HG02571 (cell line): ENCODE data around the gene KLK12.

Experiments
- ATAC-seq: cut with Tn5 transposase; IDR thresholded peaks from one replicate; pipeline ENCODE4 v1.9.1; 2021; ENCODE audit warnings: mild to moderate bottlenecking, moderate library complexity; ENCODE audit not compliant: unreplicated experiment

KLK12 gene

DNA sequence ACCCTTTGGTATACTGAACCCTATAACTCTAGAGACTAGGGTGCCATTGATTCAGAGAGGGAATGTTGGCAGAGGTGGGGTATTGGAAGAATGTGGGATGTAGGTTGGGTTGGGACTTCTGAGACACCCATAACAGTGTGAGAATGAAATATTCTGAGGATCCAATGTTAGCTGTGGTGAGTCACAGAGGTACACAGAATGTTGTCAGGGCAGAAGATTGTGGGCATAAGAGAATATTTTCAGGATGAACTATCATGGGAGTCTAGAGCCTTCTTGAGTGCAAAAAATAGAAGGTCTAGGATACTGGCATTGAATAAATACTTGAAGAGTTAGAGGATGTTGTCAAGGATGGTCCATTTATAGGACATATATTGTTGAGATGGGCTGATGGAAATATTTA is 21.1 kb upstream of the KLK12 start:
- ATAC-seq = no peak

DNA sequence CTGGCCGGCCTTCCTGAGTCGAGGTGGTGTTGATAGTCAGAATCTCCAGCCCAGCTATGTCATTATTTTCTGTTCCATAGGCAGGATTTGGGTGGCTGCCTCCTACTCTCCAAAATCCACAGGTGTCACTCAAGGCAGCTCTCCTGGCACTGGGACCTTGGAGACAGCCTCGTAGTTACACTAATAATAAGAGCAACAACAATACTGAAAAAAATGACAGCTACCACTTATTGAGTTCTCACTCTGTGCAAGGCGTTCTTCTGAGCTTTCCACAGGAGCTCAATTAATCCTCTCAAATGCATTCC is 12.2 kb upstream of the KLK12 start:
- ATAC-seq = no peak

DNA sequence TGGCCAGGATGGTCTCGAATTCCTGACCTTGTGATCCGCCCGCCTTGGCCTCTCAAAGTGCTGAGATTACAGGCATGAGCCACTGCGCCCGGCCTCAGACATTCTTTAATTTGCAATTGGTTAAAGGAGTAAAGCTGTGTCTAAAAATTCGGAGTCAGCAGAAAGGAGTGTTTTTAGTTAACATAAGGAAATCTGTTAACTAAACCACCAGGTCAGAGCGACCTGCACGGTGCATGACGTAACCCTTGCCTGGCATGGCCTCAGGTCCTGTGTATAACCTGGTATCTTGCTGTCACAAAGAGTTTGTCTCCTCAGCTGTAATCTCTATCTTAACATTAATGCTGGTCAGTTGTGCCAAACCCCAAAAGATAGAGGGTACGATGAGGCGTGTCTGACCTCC is 9.5 kb upstream of the KLK12 start:
- no peak for ATAC-seq

GRCh38 chr19:51043497-51043896 is 8.7 kb upstream of the KLK12 start:
- ATAC-seq = no peak

- no peak for ATAC-seq
Observed at GRCh38 chr19:51040151-51040550, 5.3 kb upstream of the KLK12 start.

GRCh38 chr19:51036519-51036918 is 1.7 kb upstream of the KLK12 start:
- ATAC-seq = no peak

DNA sequence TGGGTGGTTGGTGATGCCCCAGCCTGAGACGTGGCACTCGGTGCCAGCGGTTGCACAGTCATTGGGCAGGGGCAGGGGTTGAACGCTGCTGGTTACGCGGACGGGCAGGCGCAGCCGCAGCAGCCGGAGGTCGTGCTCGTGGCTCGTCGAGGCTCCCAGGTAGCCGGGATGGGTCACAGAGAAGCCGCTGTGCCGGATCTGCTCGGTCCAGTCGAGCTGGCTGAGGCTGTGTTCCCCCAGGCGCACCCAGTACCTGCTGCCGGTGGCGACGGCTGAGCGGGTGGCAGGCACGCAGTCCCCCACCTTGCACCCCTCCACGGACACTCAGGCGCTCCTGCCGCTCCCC is 2.9 kb downstream of the KLK12 start:
- ATAC-seq = no peak

DNA sequence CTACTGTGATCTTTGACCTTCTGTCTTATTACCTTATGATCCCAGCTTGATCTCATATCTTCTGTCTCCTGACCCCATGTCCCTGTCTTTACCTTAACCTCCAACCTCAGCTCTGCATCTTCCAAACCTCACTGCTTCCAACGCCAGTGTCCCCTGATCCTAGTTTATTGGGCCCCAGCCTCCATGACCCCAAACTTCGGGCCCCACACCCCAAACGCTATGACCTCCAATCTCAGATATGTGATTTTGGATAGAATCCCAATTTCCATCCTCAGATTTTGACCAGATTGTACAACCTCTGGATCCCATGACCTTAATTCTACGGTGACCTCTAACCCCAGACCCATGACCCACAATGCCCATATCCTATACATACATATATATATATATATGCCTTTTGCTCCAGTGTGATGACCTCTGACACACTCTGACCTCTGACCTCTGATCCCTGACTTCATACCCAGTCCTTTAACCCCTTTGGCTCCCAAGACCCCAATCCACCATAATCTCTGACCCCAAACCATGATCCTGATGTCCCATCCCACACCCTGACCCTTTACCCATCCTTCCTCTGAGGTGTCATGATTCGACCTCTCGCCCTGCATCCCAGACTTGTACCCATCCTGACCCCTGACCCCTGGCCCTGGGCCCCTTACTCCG is 3.5 kb downstream of the KLK12 start:
- ATAC-seq = no peak

- no peak for ATAC-seq
Observed at GRCh38 chr19:51030631-51031030, 4.2 kb downstream of the KLK12 start.

DNA sequence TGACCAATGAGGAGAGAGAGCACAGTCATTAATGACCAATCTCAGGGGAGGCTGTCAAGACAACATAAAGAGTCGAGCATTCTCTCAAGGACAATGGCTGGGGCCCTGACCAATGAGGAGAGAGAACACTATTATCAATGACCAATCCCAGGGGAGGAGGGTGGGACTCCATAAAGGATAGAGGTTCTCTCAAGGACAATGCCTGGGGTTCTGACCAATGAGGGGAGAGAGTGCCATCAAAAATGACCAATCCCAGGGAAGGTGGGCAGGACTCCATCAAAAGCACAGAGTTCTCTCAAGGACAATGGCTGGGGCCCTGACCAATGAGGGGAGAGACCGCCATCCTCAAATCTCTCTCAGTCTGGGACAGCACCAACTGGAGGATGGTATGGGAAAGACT is 5.1 kb downstream of the KLK12 start:
- ATAC-seq = no peak

GRCh38 chr19:51027873-51028272 is 6.9 kb downstream of the KLK12 start:
- ATAC-seq = no peak

DNA sequence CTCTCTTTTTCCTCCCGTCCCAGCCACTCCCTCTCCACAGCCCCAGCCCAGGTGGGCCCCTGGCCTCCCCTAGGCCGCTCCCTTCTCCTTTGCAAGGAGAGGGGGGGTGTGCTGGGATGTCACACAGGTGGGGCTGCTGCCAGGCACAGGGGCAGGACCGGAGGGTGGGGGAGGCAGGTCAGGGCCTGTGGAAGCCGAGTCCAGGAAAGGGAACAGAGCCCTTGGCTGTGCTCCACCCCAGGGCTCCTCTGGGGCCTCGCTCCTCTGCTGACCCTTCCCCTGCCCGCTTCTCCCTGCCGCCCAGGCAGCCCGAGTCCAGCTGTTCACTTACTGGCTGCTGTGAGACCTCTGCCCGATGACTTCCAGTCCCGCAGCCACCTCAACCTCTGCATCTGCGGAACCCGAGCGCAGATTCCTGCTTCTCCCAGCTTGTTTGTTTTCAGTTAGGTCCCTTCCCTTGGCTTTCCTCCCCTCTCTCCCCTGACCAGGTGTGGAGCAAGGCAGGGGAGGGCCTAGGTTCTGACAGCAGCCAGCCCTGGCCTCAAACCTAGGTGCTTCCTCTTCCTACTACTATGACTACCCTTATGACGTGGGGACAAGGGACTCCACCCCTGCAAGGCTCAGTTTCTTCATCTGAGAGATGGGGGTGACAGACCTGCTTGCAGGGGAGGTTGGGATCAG is 7.5 kb downstream of the KLK12 start:
- no peak for ATAC-seq

- no peak for ATAC-seq
Observed at GRCh38 chr19:51026554-51026831, 8.3 kb downstream of the KLK12 start, which contains the start of gene KLK11. Gene KLK11, minus strand, starts transcription at chr19:51026616. Its CDS starts 985 bp downstream, at chr19:51025631.

- no peak for ATAC-seq
Observed at GRCh38 chr19:51025809-51026553, 8.8 kb downstream of the KLK12 start.

DNA sequence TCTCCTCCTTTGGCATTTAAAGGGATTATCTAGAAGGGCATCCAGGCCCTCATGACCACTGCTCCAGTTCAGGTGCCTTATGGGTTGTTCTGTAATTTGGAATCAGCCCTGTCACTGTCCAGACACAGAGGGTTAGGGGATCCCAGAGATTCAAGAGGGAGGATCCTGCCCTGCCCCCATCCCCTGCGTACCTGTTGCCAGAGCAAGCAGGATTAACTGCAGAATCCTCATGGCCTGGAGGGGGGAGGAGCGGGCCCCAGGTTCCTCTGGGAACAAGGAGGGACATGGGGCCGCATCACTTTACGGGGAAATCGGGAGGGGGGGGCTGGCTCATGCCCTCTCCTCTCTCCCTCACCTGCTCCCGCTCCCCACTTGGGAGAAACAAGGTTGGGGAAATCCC is 9.4 kb downstream of the KLK12 start:
- no peak for ATAC-seq

DNA sequence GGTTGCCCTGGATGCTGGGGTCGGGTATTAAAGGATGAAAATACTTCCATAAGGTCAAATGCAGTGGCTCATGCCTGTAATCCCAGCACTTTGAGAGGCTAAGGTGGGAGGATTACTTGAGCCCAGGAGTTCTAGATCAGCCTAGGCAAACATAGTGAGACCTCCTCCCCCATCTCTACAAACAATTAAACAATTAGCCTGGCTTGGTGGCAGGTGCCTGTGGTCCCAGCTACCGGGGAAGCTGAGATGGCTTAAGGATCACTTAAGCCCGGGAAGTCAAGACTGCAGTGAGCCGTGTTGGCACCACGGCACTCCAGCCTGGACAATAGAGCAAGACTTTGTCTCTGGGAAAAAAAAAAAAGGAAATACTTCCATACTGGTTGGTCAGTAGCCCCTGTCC is 9.9 kb downstream of the KLK12 start:
- ATAC-seq = no peak

- ATAC-seq = no peak
Observed at GRCh38 chr19:51023946-51024345, 10.9 kb downstream of the KLK12 start.

- no peak for ATAC-seq
Observed at GRCh38 chr19:51022526-51022925, 12.3 kb downstream of the KLK12 start.

DNA sequence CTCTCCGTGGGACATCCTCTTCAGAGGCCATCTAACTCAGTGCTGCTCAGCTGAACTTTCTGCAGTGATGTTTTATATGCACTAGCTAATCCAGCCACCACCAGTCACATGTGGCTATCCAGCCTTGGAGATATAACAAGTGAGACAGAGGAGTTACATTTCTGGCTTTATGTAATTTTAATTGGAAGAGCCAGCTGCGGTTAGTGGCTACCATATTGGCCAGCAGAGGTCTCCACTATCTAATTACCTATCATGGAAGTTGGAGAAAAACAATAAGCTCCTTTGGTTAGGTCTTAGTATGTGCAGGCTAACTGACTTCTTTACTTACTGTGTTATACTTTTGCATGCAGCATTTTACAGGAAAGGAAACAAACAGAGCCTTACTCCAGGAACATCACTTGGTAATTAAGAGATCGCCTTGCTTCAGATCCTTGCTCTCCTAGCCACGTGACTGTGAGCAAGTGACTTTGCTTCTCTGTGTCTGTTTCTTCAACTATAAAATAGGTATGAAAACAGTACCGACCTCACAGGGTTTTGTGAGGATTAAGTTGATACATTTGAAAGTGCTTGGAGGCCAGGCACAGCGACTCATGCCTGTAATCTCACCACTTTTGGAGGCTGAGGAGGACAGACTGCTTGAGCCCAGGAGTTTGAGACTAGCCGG is 13.7 kb downstream of the KLK12 start:
- ATAC-seq = no peak

GRCh38 chr19:51019544-51019925 is 15.3 kb downstream of the KLK12 start, which contains the start of gene KLK10:
Gene KLK10, minus strand, starts transcription at chr19:51019709. Its CDS starts 579 bp downstream, at chr19:51019130.
- no peak for ATAC-seq

GRCh38 chr19:51018745-51019543 is 15.9 kb downstream of the KLK12 start:
- ATAC-seq = no peak
